A549 (cell line): ENCODE measurements around the gene RPRD2.

Experiments
- HDAC2 ChIP-seq: fragments of 200-600 bp; sonication (generic); IDR thresholded peaks from 2 replicates; pipeline ENCODE4 v1.6.1; 2016
- HEYL ChIP-seq: fragments of 250-450 bp; sonication (Bioruptor Pico); IDR thresholded peaks from 2 replicates; pipeline ENCODE4 v1.8.0; 2021; ENCODE audit warnings: mild to moderate bottlenecking, moderate library complexity
- POLR2A ChIP-seq: IDR thresholded peaks from 2 replicates; pipeline ENCODE4 v1.6.1; 2012; ENCODE audit warnings: mild to moderate bottlenecking, low read length
- TF ChIP-seq, protein P1 (sequence below): fragments of >200 bp; sonication (Bioruptor Twin); formaldehyde crosslinking; IDR thresholded peaks from 3 replicates; pipeline ENCODE4 v1.5.1; 2016
- TF ChIP-seq, protein P2 (sequence below): fragments of 150-350 bp; IDR thresholded peaks from 2 replicates; pipeline ENCODE4 v1.6.1; 2014; ENCODE audit warnings: low read depth, mild to moderate bottlenecking, low read length
- TF ChIP-seq, protein P3 (sequence below): fragments of 250-450 bp; sonication (Bioruptor Pico); IDR thresholded peaks from 2 replicates; pipeline ENCODE4 v1.5.0; 2021; ENCODE audit warnings: mild to moderate bottlenecking, moderate library complexity, borderline replicate concordance

DNA sequence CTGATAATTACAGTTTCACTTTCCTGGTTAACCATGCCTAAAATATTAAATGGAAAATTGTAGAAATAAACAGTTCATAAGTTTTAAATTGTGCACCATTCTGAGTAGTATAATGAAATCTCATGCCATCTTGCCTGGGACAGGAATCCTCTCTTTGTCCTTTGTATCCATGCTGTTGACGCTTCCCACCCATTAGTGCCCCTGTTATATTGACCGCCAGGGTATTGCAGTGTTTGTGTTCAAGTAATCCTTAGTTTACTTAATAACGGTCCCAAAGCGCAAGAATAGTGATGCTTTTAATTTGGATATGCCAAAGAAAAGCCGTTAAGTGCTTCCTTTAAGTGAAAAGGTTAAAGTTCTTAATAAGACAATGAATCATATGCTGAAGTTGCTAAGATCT, 41.7 kb downstream of the RPRD2 start:
- TF ChIP-seq HDAC2 (no peak), POLR2A (no peak), HEYL (CRISPR knock-in tag) (no peak)
- TF ChIP-seq, protein P1, sequence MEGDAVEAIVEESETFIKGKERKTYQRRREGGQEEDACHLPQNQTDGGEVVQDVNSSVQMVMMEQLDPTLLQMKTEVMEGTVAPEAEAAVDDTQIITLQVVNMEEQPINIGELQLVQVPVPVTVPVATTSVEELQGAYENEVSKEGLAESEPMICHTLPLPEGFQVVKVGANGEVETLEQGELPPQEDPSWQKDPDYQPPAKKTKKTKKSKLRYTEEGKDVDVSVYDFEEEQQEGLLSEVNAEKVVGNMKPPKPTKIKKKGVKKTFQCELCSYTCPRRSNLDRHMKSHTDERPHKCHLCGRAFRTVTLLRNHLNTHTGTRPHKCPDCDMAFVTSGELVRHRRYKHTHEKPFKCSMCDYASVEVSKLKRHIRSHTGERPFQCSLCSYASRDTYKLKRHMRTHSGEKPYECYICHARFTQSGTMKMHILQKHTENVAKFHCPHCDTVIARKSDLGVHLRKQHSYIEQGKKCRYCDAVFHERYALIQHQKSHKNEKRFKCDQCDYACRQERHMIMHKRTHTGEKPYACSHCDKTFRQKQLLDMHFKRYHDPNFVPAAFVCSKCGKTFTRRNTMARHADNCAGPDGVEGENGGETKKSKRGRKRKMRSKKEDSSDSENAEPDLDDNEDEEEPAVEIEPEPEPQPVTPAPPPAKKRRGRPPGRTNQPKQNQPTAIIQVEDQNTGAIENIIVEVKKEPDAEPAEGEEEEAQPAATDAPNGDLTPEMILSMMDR = no peak
- TF ChIP-seq, protein P2, sequence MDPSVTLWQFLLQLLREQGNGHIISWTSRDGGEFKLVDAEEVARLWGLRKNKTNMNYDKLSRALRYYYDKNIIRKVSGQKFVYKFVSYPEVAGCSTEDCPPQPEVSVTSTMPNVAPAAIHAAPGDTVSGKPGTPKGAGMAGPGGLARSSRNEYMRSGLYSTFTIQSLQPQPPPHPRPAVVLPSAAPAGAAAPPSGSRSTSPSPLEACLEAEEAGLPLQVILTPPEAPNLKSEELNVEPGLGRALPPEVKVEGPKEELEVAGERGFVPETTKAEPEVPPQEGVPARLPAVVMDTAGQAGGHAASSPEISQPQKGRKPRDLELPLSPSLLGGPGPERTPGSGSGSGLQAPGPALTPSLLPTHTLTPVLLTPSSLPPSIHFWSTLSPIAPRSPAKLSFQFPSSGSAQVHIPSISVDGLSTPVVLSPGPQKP = no peak
- TF ChIP-seq, protein P3, sequence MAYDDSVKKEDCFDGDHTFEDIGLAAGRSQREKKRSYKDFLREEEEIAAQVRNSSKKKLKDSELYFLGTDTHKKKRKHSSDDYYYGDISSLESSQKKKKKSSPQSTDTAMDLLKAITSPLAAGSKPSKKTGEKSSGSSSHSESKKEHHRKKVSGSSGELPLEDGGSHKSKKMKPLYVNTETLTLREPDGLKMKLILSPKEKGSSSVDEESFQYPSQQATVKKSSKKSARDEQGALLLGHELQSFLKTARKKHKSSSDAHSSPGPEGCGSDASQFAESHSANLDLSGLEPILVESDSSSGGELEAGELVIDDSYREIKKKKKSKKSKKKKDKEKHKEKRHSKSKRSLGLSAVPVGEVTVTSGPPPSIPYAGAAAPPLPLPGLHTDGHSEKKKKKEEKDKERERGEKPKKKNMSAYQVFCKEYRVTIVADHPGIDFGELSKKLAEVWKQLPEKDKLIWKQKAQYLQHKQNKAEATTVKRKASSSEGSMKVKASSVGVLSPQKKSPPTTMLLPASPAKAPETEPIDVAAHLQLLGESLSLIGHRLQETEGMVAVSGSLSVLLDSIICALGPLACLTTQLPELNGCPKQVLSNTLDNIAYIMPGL (CRISPR knock-in tag) = no peak
